Gastroesophageal sphincter (tissue), 3 donors: ENCODE measurements around the gene ESYT3.

ENCODE experiments used
- CTCF ChIP-seq, 4 experiments: fragments of 200-600 bp in 2 of 4; fragments of 450-650 bp in 2 of 4; sonication (generic) in 1 of 4; IDR thresholded peaks; one replicate each; pipeline ENCODE4 v1.5.1; 2017 to 2019; ENCODE audit warnings: antibody characterized with exemption in 4 of 4, mild to moderate bottlenecking in 2 of 4, moderate library complexity in 2 of 4
- EP300 ChIP-seq: sonication (generic); formaldehyde crosslinking; IDR thresholded peaks from one replicate; pipeline ENCODE4 v1.6.1; 2017; ENCODE audit warnings: antibody characterized with exemption, mild to moderate bottlenecking
- POLR2A ChIP-seq, 2 donors: fragments of 450-650 bp; IDR thresholded peaks; one replicate each; pipeline ENCODE4 v1.6.1; 2017; ENCODE audit warnings: antibody characterized with exemption in 2 of 2, mild to moderate bottlenecking in 2 of 2, moderate library complexity in 1 of 2

- TF ChIP-seq EP300 (no peak), POLR2A (IDR thresholded peaks at IDR 0.05) (no peak), CTCF (IDR thresholded peaks at IDR 0.05) (no peak)
Observed at GRCh38 chr3:138384976-138385375, 49.4 kb upstream of the ESYT3 start.
